Measurements from ENCODE around the gene PHLPP1. TPM values are rescaled to one million over a fixed set of nuclear protein-coding genes. Genes with fewer than 3 reads are reported as not detected.

PHLPP1 gene
- total and polyA plus RNA-seq, 2 of the 4 experiments (the other 2 are of a cell fraction), result 3.3 to 3.6 TPM

DNA sequence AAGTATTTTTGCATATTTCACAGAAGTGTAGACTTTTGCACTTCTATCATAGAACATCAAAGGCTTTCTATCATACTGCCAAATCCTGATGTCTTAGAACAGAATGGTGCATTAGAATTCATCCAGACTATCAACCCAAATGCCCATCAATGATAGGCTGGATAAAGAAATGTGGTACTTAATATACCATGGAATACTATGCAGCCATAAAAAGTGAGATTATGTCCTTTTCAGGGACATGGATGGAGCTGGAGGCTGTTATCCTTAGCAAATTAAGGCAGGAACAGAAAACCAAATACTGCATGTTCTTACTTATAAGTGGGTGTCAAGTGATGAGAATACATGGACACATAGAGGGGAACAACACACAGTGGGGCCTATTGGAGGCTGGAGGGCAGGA, 150.2 kb downstream of the PHLPP1 start:
- Histone ChIP-seq H2BK120ac (ENCODE audit: low read depth, low read length) (no peak overlapping the region), H4K91ac (ENCODE audit: insufficient read depth, low read depth, low read length) (no peak overlapping the region), H3K14ac (replicated peaks; ENCODE audit: low read depth, low read length) (no peak overlapping the region), H3K23ac (ENCODE audit: low read depth, low read length) (no peak overlapping the region), H4K20me1 (ENCODE audit: insufficient read depth, low read length) (no peaks in the 10 kb centered on the region), H3K9ac (ENCODE audit: low read depth, low read length) (no peak overlapping the region), H3K4me2 (ENCODE audit: low read depth, low read length) (no peak overlapping the region), H3K4me3 (ENCODE audit: insufficient read depth, low read depth, low read length) (no peak overlapping the region), H4K8ac (ENCODE audit: low read depth in 2 of 2, low read length in 2 of 2) (no peak overlapping the region), H2BK5ac (ENCODE audit: low read depth, low read length, poor library complexity, severe bottlenecking) (no peak overlapping the region), H3K18ac (ENCODE audit: low read depth, low read length) (no peak overlapping the region), H2AK5ac (ENCODE audit: low read depth, low read length) (no peak overlapping the region), H3K9me1 (ENCODE audit: insufficient read depth, low read length) (no peaks in the 10 kb centered on the region), H3K9me3 (ENCODE audit: control insufficient read depth, insufficient read depth, low read length) (no peaks in the 10 kb centered on the region), H3K36me3 (ENCODE audit: control insufficient read depth, insufficient read depth, low read length) (no peaks in the 10 kb centered on the region), H3K4me1 (ENCODE audit: control insufficient read depth, insufficient read depth, low read length) (no peaks in the 10 kb centered on the region), H2AFZ (replicated peaks; ENCODE audit: low read length, poor library complexity) (no peak overlapping the region), H3K27me3 (ENCODE audit: control insufficient read depth, insufficient read depth, low read length) (no peaks in the 10 kb centered on the region), H2BK15ac (ENCODE audit: low read depth, low read length) (no peak overlapping the region), H3K79me1 (ENCODE audit: low read depth in 1 of 2, low read length in 2 of 2) (no peaks in the 10 kb centered on the region; a peak in 1 of 4 replicates), H3K56ac (ENCODE audit: extremely low read depth, insufficient read depth, low read length) (no peak overlapping the region), H4K5ac (ENCODE audit: low read depth, low read length) (no peak overlapping the region), H3K27ac (ENCODE audit: insufficient read depth, low read length) (no peak overlapping the region), H2BK20ac (ENCODE audit: low read depth, low read length) (no peak overlapping the region), H2AK9ac (replicated peaks; ENCODE audit: low read depth, low read length, poor library complexity) (no peak overlapping the region), H3K4ac (ENCODE audit: low read depth, low read length) (no peak overlapping the region)
- no peak for DNase-seq
- in situ Hi-C loops (cut with MboI; ENCODE audit: low sequenced_read_pairs), result no loop called here
- POLR2A ChIA-PET (ENCODE audit: unreplicated experiment), result no interaction called here
- ATAC-seq (ENCODE audit: low read depth), result no peak
- no peak for TF ChIP-seq POLR2A (IDR thresholded peaks at IDR 0.05; ENCODE audit: low read depth, low read length)
- no peak for TF ChIP-seq CEBPB (IDR thresholded peaks at IDR 0.05; ENCODE audit: low read depth, low read length)
- no peak for TF ChIP-seq RCOR1 (IDR thresholded peaks at IDR 0.05; ENCODE audit: insufficient replicate concordance, low read length)
- no peak for TF ChIP-seq FOS (IDR thresholded peaks at IDR 0.05; ENCODE audit: low read depth, low read length)
- TF ChIP-seq MAZ (IDR thresholded peaks at IDR 0.05; ENCODE audit: borderline replicate concordance, low read depth, low read length), result no peak
- TF ChIP-seq NFE2L2 (IDR thresholded peaks at IDR 0.05; ENCODE audit: low read depth, low read length), result no peak
- no peak for TF ChIP-seq MAFK (IDR thresholded peaks at IDR 0.05; ENCODE audit: low read depth, low read length)
- no peak for TF ChIP-seq BHLHE40 (IDR thresholded peaks at IDR 0.05; ENCODE audit: low read depth, low read length)
- TF ChIP-seq RFX5 (IDR thresholded peaks at IDR 0.05; ENCODE audit: low read depth, low read length), result no peak
- dilution Hi-C loops (cut with HindIII; ENCODE audit: low sequenced_read_pairs, unreplicated experiment), result no loop called here
- intact Hi-C loops (cut with micrococcal nuclease), result no loop called here
- CTCF ChIA-PET, result no interaction called here
- BruUV-seq (replicated peaks), result no TSS peak

Data from IMR-90 (cell line).